Measurements from ENCODE around the gene ZNF763.
A peak's percentile ranks its signal among the peaks of the same experiment; 100 is the strongest.
"Not testable (repeated sequence)": the region's sequence is repeated elsewhere in the genome, so short reads cannot be mapped to it uniquely, and the experiment has no call there.

Gene ZNF763

DNA sequence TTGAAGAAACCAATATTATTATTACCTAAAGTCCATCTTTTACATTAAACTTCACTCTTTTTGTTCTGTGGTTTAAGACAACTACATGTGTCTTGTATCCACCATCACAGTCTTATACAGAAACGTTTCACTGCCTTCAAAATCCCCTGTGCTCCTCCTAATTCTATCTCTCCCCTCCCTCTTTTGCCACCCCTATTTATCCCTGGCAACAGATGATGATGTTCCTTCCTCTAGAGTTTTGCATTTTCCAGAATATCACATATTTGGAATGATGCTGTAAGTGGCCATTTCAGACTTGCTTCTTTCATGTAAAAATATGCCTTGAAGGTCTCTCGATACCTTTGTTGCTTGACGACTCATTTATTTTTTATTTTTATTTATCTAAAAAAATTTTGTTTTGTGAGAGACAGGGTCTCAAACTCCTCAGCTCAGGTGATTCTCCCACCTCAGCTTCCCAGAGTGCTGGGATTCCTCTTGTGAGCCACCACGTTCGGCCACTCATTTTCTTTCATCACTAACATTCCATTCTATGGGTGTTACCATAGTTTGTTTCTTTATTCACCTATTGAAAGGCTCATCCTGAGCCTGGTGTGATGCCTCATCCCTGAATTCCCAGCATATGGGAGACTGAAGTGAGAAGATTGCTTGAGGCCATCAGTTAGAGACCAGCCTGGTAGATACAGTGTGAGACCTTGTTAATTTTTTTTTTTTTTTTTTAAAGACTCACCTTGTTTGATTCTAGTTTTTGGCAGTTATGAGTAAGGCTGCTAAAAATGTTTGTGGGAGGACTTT, 8.4 kb downstream of the ZNF763 start:
- no peak for DNase-seq

DNA sequence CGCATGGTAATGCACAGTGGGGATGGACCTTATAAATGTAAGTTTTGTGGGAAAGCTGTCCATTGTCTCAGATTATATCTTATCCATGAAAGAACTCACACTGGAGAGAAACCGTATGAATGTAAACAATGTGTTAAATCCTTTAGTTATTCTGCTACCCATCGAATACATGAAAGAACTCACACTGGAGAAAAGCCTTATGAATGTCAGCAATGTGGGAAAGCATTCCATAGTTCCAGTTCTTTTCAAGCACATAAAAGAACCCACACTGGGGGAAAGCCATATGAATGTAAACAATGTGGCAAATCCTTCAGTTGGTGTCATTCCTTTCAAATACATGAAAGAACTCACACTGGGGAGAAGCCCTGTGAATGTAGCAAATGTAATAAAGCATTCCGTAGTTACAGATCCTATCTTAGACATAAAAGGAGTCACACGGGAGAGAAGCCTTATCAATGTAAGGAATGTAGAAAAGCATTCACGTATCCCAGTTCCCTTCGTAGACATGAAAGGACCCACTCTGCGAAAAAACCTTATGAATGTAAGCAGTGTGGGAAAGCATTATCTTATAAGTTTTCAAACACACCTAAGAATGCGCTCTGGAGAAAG, 13.8 kb downstream of the ZNF763 start:
- no peak for DNase-seq

DNA sequence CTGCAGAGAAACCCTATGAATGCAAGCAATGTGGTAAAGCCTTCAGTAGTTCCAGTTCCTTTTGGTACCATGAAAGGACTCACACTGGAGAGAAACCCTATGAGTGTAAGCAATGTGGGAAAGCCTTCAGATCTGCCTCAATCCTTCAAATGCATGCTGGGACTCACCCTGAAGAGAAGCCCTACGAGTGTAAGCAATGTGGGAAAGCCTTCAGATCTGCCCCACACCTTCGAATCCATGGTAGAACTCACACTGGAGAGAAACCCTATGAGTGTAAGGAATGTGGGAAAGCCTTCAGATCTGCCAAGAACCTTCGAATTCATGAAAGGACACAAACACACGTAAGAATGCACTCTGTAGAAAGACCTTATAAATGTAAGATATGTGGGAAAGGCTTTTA, 14.7 kb downstream of the ZNF763 start:
- no peak for DNase-seq

DNA sequence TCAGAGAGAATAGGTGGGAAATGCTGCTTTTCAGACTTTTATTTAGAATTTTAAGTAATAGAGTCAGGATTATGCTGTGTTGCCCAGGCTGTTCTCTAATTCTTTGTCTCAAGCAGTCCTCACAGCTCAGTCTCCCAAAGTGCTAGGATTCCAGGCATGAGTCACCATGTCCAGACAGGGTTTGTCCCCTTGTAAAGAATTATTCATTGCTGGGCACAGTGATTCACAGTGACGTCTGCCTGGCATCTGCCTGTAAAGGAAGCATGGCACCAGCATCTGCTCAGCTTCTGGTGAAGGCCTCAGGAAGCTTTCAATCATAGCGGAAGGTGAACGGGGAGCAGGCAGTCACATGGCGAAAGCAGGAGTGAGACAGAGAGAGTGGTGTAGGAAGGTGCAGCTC, 17.7 kb downstream of the ZNF763 start:
- DNase-seq = no peak

DNA sequence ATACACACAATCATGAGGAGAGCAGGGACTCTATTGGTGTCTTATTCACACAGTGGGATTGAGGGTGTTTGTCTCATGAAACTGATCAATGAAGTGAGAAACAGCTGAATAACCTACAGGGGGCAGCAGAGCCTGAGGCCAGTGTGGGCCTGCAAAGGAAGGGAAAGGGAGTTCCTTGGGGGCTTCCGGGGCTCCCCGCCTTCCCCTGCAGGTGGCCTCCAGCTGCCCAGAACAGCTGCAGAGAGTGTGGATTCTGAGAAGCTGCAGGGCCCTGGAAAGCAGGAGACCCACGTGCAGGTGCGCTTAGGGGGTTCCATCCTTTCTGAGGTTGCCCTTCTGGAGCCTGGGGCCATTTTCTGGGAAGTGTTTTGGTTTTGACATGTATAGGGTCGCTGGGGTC, 20.1 kb downstream of the ZNF763 start:
- DNase-seq = no peak

DNA sequence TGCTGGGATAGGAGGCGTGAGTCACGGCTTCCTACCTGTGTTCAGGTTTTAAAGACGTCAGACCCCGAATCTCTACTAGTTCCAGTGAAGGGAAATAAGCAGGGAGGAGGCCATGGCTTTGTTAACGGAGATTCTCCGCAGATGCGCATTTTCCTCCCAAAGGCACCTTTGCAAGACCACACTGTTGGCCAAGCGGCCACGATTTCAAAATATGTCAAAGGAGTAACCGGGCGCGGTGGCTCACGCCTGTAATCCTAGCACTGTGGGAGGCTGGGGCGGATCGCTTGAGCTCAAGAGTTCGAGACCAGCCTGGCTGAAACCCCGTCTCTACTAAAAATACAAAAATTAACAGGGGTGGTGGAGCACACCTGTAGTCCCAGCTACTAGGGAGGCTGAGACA, 21.9 kb downstream of the ZNF763 start:
- no peak for DNase-seq

DNA sequence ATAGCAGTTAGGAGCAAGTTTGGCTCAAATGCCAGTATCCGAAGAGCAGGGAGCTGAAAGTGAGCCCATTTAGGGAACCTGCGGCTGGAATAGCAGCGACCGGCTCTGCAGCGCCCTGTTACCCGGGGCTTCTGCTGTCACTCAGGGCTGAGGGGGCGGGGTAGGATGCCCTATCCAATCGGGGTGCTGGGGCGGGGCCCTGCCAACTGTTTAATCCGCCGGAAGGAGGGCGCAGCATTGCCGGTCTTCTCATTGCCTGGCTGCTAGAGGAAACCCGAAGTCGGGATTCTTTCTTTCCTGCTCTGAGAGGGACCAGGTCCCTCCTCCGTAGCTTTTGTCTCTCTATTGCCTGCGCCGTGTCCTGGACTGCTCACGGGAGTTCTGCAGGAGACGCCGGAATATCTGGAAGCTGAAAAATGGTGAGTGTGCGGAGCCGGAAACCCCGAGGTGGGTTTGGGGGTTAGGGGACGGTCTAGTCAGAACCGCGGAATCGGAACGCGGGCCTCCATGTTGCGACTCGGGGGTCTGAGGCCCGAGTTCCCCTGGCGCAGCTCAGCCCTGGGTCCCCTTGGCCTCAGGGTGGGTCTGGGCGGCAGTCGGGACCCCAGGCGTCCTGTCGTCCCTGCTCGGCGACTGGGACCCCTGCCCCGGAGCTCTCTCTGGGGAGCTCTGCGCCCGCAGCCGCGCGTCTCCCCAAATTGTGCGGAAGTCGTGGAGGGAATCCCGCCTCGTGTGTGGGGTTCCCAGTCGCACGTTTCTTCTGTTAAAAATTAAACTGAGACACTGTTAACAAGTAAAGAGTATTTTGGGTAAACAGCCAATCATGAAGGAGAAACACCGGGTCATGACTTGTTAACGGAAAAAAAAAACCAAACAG, 22.8 kb downstream of the ZNF763 start:
- peak; percentile 96 for DNase-seq

DNA sequence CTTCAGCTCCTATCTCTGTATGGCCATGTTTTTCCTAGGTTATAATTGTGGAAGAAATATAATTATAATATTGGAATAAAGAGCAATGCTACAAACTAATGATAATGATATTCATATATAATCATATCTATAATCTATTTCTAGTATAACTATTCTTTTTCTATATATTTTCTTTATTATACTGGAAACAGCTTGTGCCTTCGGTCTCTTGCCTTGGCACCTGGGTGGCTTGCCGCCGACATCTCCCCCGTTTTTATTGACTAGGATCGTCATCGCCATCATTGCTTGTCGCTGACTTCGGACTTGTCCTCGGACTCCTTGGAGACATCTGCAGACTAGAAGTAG, 24.2 kb downstream of the ZNF763 start:
- no peak for DNase-seq

DNA sequence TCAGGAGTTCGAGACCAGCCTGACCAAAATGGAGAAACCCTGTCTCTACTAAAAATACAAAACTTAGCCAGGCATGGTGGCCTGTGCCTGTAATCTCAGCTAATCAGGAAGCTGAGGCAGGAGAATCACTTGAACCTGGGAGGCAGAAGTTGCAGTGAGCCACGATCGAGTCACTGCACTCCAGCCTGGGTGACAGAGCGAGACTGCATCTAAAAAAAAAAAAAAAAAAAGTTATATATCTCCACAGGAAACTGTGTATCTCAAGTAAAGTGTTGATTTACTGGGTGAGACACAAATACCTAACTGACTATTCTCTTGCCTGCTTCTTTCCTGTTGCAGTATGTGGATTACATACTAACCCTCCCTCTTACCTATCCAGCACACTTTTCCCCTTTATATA, 27.1 kb downstream of the ZNF763 start:
- not testable (repeated sequence) for DNase-seq

DNA sequence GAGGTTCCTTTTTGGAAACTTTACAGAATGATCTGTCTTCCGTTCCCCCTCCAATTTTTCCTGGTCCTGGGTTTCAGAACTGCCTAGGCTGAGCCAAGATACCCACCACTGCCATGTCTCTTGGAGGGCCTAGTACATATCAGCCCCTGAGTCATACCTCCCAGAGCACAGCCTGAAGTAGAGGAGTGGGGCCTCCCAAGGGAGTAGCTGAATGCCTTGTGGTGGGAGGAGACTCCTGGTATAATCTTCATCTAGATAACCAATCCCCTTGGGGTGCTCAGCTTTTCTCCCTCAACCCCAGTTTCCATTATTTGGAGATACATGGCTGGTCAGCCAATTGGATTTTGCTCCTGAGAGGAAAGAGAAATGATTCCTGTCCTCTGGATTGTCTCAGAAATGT, 30.3 kb downstream of the ZNF763 start:
- no peak for DNase-seq

DNA sequence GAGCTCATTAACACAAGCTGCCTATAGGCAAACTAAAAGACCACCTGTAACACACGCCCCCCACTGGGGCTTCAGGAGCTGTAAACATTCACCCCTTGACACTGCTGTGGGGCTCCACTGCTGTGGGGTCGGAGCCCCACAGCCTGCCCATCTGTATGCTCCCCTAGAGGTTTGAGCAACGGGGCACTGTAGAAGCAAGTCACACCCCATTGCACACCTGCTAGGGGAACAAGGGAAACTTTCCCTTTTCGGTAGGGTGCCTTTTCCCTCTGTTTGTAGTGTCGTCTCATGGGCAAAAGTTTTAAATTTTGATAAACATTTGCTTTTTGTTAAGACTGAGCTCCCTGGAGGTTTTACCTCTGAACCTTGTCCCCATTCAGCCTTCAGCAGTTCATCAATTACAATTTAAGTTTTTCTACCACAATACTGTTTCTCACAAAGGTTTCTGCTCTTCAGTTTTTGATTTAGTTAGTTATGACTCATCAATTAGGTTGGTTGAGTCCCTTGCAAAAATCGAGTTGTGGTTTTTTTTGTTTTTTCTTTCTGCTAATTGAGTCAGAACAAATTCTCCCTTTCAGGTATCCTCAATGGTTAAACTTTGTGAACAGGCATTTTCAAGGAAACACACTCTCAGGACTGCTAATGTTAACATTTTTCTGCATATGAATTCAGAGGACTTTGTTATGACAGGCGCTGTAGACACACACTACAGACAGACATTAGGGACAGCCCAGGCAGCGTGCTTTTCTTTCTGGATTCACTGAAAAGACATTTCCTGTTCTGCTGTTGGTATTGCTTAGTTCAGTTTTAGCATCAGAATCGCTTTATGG, 35.5 kb downstream of the ZNF763 start:
- no peak for DNase-seq

DNA sequence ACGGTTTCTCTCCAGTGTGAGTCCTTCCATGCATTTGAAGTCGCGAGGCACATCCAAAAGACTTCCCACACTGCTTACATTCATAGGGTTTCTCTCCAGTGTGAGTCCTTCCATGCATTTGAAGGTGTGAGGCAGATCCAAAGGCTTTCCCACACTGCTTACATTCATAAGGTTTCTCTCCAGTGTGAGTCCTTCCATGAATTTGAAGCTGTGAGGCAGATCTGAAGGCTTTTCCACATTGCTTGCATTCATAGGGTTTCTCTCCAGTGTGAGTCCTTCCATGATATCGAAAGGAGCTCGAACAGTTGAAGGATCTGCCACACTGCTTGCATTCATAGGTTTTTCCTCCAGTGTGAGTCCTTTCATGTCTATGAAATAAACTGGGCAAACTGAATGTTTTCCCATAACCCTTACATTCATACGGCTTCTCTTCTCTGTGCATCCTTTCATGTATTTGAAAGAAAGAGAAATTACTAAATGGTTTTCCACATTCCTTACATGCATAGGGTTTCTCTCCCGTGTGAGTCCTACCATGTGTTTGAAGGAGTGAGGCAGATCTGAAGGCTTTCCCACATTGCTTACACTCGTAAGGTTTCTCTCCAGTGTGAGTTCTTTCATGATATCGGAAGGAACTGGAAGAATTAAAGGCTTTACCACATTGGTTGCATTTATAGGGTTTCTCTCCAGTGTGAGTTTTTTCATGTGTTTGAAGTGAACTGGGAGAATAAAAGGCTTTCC, 50.3 kb downstream of the ZNF763 start:
- DNase-seq = no peak

DNA sequence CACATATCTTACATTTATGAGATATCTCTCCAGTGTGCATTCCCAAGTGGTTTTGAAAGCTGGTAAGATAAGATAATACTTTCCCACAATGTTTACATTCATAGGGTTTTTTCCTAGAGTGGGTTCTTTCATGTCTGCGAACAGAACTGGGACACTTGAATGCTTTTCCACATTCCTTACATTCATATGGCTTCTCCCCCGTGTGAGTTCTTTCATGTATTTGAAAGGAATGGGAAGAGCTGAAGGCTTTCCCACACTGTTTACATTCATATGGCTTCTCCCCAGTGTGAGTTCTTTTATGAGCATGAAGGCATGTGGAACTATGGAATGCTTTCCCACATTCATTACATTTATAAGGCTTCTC, 50.9 kb downstream of the ZNF763 start:
- DNase-seq = no peak

Measured in amniotic stem cell (primary cell).